H9 (cell line): ENCODE results near the gene CHN1. TPM values are rescaled to one million over a fixed set of nuclear protein-coding genes. Genes with fewer than 3 reads are reported as not detected.

ENCODE experiments used
- DNase-seq: peaks from one replicate; pipeline ENCODE4 v3.0.0-alpha.2; 2017
- H2AFZ ChIP-seq: one replicate; pipeline ENCODE4 v1.6.1; 2013; ENCODE audit warnings: mild to moderate bottlenecking, low read length, control low read depth, moderate library complexity
- H2AK5ac ChIP-seq: 2 replicates; pipeline ENCODE4 v1.6.1; 2013; ENCODE audit warnings: low read length, control low read depth, mixed read lengths; ENCODE audit not compliant: insufficient read length
- H2BK120ac ChIP-seq: one replicate; pipeline ENCODE4 v1.6.1; 2013; ENCODE audit warnings: low read depth, mild to moderate bottlenecking, low read length, control low read depth, inconsistent platforms; ENCODE audit not compliant: poor library complexity, severe bottlenecking
- H2BK12ac ChIP-seq: 2 replicates; pipeline ENCODE4 v1.6.1; 2013; ENCODE audit warnings: low read length, control low read depth, mixed read lengths, low read depth; ENCODE audit not compliant: insufficient read length
- H2BK15ac ChIP-seq: 2 replicates; pipeline ENCODE4 v1.6.1; 2013; ENCODE audit warnings: low read depth, low read length, control low read depth
- H2BK20ac ChIP-seq: one replicate; pipeline ENCODE4 v1.6.1; 2013; ENCODE audit warnings: low read depth, mild to moderate bottlenecking, low read length, control low read depth, inconsistent platforms; ENCODE audit not compliant: poor library complexity, severe bottlenecking
- H2BK5ac ChIP-seq: 2 replicates; pipeline ENCODE4 v1.6.1; 2013; ENCODE audit warnings: low read length, control low read depth, mixed read lengths; ENCODE audit not compliant: insufficient read length
- H3K14ac ChIP-seq: 2 replicates; pipeline ENCODE4 v1.6.1; 2013; ENCODE audit warnings: low read length, control low read depth; ENCODE audit not compliant: insufficient read depth
- H3K18ac ChIP-seq: 2 replicates; pipeline ENCODE4 v1.6.1; 2013; ENCODE audit warnings: low read depth, mild to moderate bottlenecking, mixed read lengths, low read length, control low read depth; ENCODE audit not compliant: insufficient read length
- H3K23ac ChIP-seq: 2 replicates; pipeline ENCODE4 v1.6.1; 2013; ENCODE audit warnings: low read length, control low read depth, mixed read lengths, low read depth; ENCODE audit not compliant: insufficient read length
- H3K23me2 ChIP-seq: 2 replicates; pipeline ENCODE4 v1.6.1; 2013; ENCODE audit warnings: low read depth, mild to moderate bottlenecking, mixed read lengths, low read length, control low read depth; ENCODE audit not compliant: insufficient read length, poor library complexity, severe bottlenecking
- H3K27ac ChIP-seq: 2 replicates; pipeline ENCODE4 v1.5.1; 2013; ENCODE audit warnings: low read length, control low read depth, mixed read lengths, low read depth; ENCODE audit not compliant: insufficient read length
- H3K27me3 ChIP-seq: 2 replicates; pipeline ENCODE4 v1.6.1; 2013; ENCODE audit warnings: low read length, control low read depth, inconsistent platforms; ENCODE audit not compliant: insufficient read depth
- H3K4ac ChIP-seq: 2 replicates; pipeline ENCODE4 v1.6.1; 2013; ENCODE audit warnings: low read depth, mild to moderate bottlenecking, control low read depth, inconsistent platforms, low read length, moderate library complexity
- H3K4me1 ChIP-seq: 2 replicates; pipeline ENCODE4 v1.6.1; 2013; ENCODE audit warnings: low read length, control low read depth, inconsistent platforms; ENCODE audit not compliant: insufficient read depth
- H3K4me2 ChIP-seq: 2 replicates; pipeline ENCODE4 v1.6.1; 2013; ENCODE audit warnings: low read length, control low read depth, mixed read lengths; ENCODE audit not compliant: insufficient read length, insufficient read depth
- H3K56ac ChIP-seq: 2 replicates; pipeline ENCODE4 v1.6.1; 2013; ENCODE audit warnings: low read depth, mild to moderate bottlenecking, mixed read lengths, low read length, control low read depth; ENCODE audit not compliant: insufficient read length
- H3K79me1 ChIP-seq: 2 replicates; pipeline ENCODE4 v1.6.1; 2013; ENCODE audit warnings: low read depth, mild to moderate bottlenecking, moderate library complexity, low read length, control low read depth, inconsistent platforms; ENCODE audit not compliant: insufficient read depth, poor library complexity, severe bottlenecking
- H3K79me2 ChIP-seq: 2 replicates; pipeline ENCODE4 v1.6.1; 2013; ENCODE audit warnings: low read length, control low read depth, inconsistent platforms; ENCODE audit not compliant: insufficient read depth
- H3K9ac ChIP-seq: 2 replicates; pipeline ENCODE4 v1.6.1; 2013; ENCODE audit warnings: low read length, control low read depth, mixed read lengths; ENCODE audit not compliant: insufficient read length; ENCODE audit errors: extremely low read depth
- H3K9me3 ChIP-seq: one replicate; pipeline ENCODE4 v1.6.1; 2013; ENCODE audit warnings: low read depth, low read length, inconsistent platforms; ENCODE audit not compliant: control insufficient read depth
- H3T11ph ChIP-seq: one replicate; pipeline ENCODE4 v1.6.1; 2013; ENCODE audit warnings: mild to moderate bottlenecking, low read length, control low read depth, inconsistent platforms
- H4K20me1 ChIP-seq: one replicate; pipeline ENCODE4 v1.6.1; 2013; ENCODE audit not compliant: control insufficient read depth, insufficient read length, insufficient read depth
- H4K5ac ChIP-seq: 2 replicates; pipeline ENCODE4 v1.6.1; 2013; ENCODE audit warnings: low read depth, mild to moderate bottlenecking, mixed read lengths, low read length, control low read depth; ENCODE audit not compliant: insufficient read length
- H4K8ac ChIP-seq: replicated peaks from 2 replicates; pipeline ENCODE4 v1.6.1; 2013; ENCODE audit warnings: low read length, control low read depth, mixed read lengths, low read depth; ENCODE audit not compliant: insufficient read length
- H4K91ac ChIP-seq: 2 replicates; pipeline ENCODE4 v1.6.1; 2013; ENCODE audit warnings: low read depth, mild to moderate bottlenecking, moderate library complexity, mixed read lengths, low read length, control low read depth; ENCODE audit not compliant: insufficient read length
- H3K27ac Mint-ChIP-seq, 3 experiments: 2 replicates in 2 of 3; 3 replicates in 1 of 3; pipeline ENCODE4 v1.8.0; 2020 to 2021; ENCODE audit warnings: mixed read lengths in 3 of 3, mild to moderate bottlenecking in 1 of 3, moderate library complexity in 1 of 3
- H3K27me3 Mint-ChIP-seq: 2 replicates; pipeline ENCODE4 v1.8.0; 2021; ENCODE audit warnings: low read depth, mild to moderate bottlenecking, moderate library complexity, mixed read lengths
- H3K36me3 Mint-ChIP-seq, 3 experiments: 2 replicates in 2 of 3; 3 replicates in 1 of 3; pipeline ENCODE4 v1.8.0; 2020 to 2021; ENCODE audit warnings: low read depth in 3 of 3, mixed read lengths in 3 of 3; ENCODE audit not compliant: insufficient read depth in 1 of 3
- H3K4me1 Mint-ChIP-seq, 2 experiments: 2 replicates each; pipeline ENCODE4 v1.8.0; 2020; ENCODE audit warnings: mixed read lengths in 2 of 2
- H3K4me3 Mint-ChIP-seq, 2 experiments: 2 replicates in 1 of 2; 3 replicates in 1 of 2; pipeline ENCODE4 v1.8.0; 2020 to 2021; ENCODE audit warnings: mild to moderate bottlenecking in 2 of 2, mixed read lengths in 2 of 2, moderate library complexity in 1 of 2
- H3K9me3 Mint-ChIP-seq, 2 experiments: 2 replicates in 1 of 2; 3 replicates in 1 of 2; pipeline ENCODE4 v1.8.0; 2020; ENCODE audit warnings: mild to moderate bottlenecking in 2 of 2, mixed read lengths in 2 of 2, moderate library complexity in 1 of 2
- CTCF ChIP-seq: fragments of 200-600 bp; sonication (generic); conservative IDR thresholded peaks from 3 replicates; pipeline ENCODE4 v1.8.0; 2021; ENCODE audit warnings: antibody characterized with exemption, mild to moderate bottlenecking
- WGBS: extraction: QIAGEN DNeasy Blood & Tissue Kit; methylation state at CpG from one replicate; pipeline ENCODE4 v1.1.7; 2013; ENCODE audit warnings: missing lambda C conversion rate, low lambda C conversion rate, mixed read lengths; ENCODE audit not compliant: insufficient read length; ENCODE audit errors: extremely low coverage; 5-methylcytosine and 5-hydroxymethylcytosine counted together
- total RNA-seq: library from RNA; stranded (reverse); gene quantifications from 2 replicates; pipeline ENCODE4 v1.2.1, GENCODE V29; 2021

The CHN1 gene
- total RNA-seq, 1 experiment from 2014 or later = 33.9 TPM

- Histone ChIP-seq H4K20me1 (no peaks in the 10 kb centered on the region), H4K5ac (no peak overlapping the region), H4K91ac (no peak overlapping the region), H2BK120ac (no peak overlapping the region), H2BK20ac (no peak overlapping the region), H3K9ac (no peak overlapping the region), H2BK12ac (no peak overlapping the region), H3K4me1 (0 out of 2 replicates have a peak, but pooled peaks cover 4% of the 10 kb centered on the region), H3K79me1 (no peaks in the 10 kb centered on the region), H3K4ac (no peak overlapping the region), H2BK15ac (no peak overlapping the region), H3K23me2 (no peaks in the 10 kb centered on the region), H3K27me3 (no peaks in the 10 kb centered on the region), H3K27ac (no peak overlapping the region), H3K23ac (no peak overlapping the region), H2AFZ (no peak overlapping the region), H3T11ph (no peak overlapping the region), H3K4me2 (no peak overlapping the region), H4K8ac (no peak overlapping the region), H3K18ac (no peak overlapping the region), H2AK5ac (no peak overlapping the region), H3K56ac (no peak overlapping the region), H3K79me2 (no peaks in the 10 kb centered on the region), H3K9me3 (no peaks in the 10 kb centered on the region), H3K14ac (no peak overlapping the region), H2BK5ac (no peak overlapping the region)
- no peaks in the 10 kb centered on the region; a peak in 1 of 7 replicates for H3K36me3 Mint-ChIP-seq
- no peaks in the 10 kb centered on the region; the same call in 1 of the 2 replicates for H3K27me3 Mint-ChIP-seq
- no peaks in the 10 kb centered on the region for H3K9me3 Mint-ChIP-seq
- no CpG with 5 or more reads among the region's 5 CpGs for WGBS
- peaks cover 19 to 27% of the 10 kb centered on the region in 2 experiments for H3K4me1 Mint-ChIP-seq
- DNase-seq = no peak
- no peak overlapping the region for H3K4me3 Mint-ChIP-seq
- no peak overlapping the region for H3K27ac Mint-ChIP-seq
- TF ChIP-seq CTCF = no peak
Observed at GRCh38 chr2:174762464-174762863, 242.7 kb downstream of the CHN1 start.
